ENCODE results near the gene TMEM108. TPM values are rescaled to one million over a fixed set of nuclear protein-coding genes. Genes with fewer than 3 reads are reported as not detected.

Gene TMEM108
- total and polyA plus RNA-seq, 3 donors from 2014 or later = 13.9 to 44.3 (median 16.1) TPM

DNA sequence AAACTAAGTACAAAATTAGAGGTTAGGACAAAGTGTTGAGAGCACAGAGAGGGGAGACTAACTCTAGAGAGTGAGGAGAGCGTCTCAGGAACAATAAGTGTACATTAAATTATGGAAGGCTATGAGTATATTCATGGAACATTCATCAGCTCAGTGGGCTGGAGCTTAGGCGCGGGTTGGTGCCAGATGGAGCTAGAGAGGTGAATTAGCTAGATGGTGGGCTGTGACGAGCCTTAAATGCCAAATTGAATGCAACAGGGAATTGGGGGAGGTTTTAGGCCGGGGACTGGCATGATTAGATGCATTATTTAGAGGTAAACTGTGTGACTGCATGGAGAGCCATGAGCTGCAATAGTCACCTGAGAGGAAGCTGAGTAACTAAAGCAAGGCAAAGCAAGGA lies 97.1 kb downstream of the TMEM108 start:
- H3K4me1 ChIP-seq = no peaks in the 10 kb centered on the region
- no peak overlapping the region for H3K27ac ChIP-seq
- H3K4me3 ChIP-seq = no peak overlapping the region
- H3K27me3 ChIP-seq = no peaks in the 10 kb centered on the region
- DNase-seq = no peak
- intact Hi-C loops (cut with DNase I; ENCODE audit: low total_unique reads) = no loop called here
- WGBS, 2 donors = 80 to 82% methylated on average over 5 of the region's 5 CpGs
- no peaks in the 10 kb centered on the region for H3K36me3 ChIP-seq (ENCODE audit: low read depth, missing control alignments)
- H3K9me3 ChIP-seq = no peaks in the 10 kb centered on the region
- TF ChIP-seq, protein P1, sequence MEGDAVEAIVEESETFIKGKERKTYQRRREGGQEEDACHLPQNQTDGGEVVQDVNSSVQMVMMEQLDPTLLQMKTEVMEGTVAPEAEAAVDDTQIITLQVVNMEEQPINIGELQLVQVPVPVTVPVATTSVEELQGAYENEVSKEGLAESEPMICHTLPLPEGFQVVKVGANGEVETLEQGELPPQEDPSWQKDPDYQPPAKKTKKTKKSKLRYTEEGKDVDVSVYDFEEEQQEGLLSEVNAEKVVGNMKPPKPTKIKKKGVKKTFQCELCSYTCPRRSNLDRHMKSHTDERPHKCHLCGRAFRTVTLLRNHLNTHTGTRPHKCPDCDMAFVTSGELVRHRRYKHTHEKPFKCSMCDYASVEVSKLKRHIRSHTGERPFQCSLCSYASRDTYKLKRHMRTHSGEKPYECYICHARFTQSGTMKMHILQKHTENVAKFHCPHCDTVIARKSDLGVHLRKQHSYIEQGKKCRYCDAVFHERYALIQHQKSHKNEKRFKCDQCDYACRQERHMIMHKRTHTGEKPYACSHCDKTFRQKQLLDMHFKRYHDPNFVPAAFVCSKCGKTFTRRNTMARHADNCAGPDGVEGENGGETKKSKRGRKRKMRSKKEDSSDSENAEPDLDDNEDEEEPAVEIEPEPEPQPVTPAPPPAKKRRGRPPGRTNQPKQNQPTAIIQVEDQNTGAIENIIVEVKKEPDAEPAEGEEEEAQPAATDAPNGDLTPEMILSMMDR (IDR thresholded peaks at IDR 0.05) = no peak
- no peak for TF ChIP-seq POLR2A (IDR thresholded peaks at IDR 0.05)

- Histone ChIP-seq H3K27me3 (no peaks in the 10 kb centered on the region), H3K4me1 (no peaks in the 10 kb centered on the region), H3K9me3 (no peaks in the 10 kb centered on the region), H3K36me3 (ENCODE audit: low read depth, missing control alignments) (no peaks in the 10 kb centered on the region), H3K4me3 (no peak overlapping the region), H3K27ac (no peak overlapping the region)
- intact Hi-C loops (cut with DNase I; ENCODE audit: low total_unique reads) = no loop called here
- WGBS, 2 donors = 96% methylated on average over 2 of the region's 2 CpGs
- DNase-seq = no peak
- TF ChIP-seq, protein P1 (IDR thresholded peaks at IDR 0.05) = no peak
- TF ChIP-seq POLR2A (IDR thresholded peaks at IDR 0.05) = no peak
Observed at GRCh38 chr3:133136114-133137041, 98.2 kb downstream of the TMEM108 start.

DNA sequence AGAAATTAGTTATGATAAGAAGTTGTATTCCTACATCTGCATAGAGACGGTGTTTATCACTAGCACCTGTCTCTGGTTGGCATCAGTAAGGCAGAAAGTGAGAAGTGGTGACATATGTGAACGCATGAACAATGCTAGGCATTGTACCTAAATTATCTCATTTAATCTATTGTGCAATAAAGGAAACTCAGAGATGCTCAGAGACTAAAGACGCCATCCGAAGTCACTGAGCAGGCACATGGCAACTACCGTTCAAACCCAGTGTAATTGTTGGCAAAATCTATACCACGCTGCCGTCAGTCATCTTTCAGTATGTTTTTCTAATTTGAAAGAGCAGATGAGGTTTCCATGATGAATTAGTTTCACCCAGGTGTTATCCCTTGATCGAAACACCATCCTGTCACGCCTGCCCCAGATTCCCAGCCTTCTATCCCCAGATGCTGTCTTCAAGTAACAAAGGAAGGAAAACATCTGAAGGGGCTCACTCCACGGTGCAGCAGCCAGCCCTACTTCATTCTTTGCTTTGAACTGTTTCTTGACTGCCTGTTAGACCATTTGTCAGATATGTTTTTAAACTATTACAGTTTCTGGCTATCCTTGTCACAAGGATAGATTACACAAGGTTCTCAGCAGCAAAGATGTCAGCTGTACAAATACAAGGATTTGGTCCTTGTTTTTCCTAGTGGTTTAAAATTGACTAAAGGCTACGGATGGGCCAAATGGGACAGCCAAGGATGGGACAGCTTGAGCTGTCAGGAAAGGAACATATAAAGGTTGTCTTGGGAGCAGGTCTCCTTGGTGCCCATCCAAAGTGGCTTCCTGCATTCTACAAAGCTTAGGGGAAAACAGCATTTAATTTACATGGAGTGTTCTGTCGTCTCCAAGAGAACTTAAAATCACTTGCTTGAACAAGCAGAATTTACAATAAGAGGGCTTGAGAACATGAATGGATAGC lies 99.1 kb downstream of the TMEM108 start:
- TF ChIP-seq, protein P1 (IDR thresholded peaks at IDR 0.05) = no peak
- TF ChIP-seq POLR2A (IDR thresholded peaks at IDR 0.05) = no peak
- Histone ChIP-seq H3K36me3 (ENCODE audit: low read depth, missing control alignments) (no peaks in the 10 kb centered on the region), H3K4me1 (no peaks in the 10 kb centered on the region), H3K27me3 (no peaks in the 10 kb centered on the region), H3K9me3 (no peaks in the 10 kb centered on the region), H3K4me3 (no peak overlapping the region), H3K27ac (no peak overlapping the region)
- 81 to 88% methylated on average over 12 of the region's 12 CpGs for WGBS, 2 donors
- DNase-seq = no peak
- intact Hi-C loops (cut with DNase I; ENCODE audit: low total_unique reads) = no loop called here

DNA sequence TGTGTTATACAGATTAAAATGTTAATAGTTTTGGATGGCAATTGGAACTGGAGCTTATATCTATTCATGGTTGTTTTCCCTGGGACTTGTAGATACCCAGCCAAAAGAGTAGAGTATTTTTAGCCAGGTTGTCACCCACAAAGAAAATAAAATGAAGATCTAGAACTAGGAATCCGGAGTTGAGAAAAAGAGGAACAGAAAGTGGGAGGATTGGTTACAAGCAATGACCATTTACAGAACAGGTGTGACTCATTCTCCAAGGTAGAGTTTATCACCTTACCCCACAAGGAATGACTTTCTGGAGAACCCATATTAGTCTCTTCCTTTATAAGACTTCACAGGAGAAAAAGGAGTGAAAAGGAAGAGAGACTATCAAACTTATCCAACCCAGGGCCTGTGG lies 99.8 kb downstream of the TMEM108 start:
- Histone ChIP-seq H3K4me3 (no peak overlapping the region), H3K9me3 (no peaks in the 10 kb centered on the region), H3K27ac (no peak overlapping the region), H3K36me3 (ENCODE audit: low read depth, missing control alignments) (no peaks in the 10 kb centered on the region), H3K27me3 (no peaks in the 10 kb centered on the region), H3K4me1 (no peaks in the 10 kb centered on the region)
- 86 to 91% methylated on average over 1 of the region's 1 CpG for WGBS, 2 donors
- intact Hi-C loops (cut with DNase I; ENCODE audit: low total_unique reads) = no loop called here
- no peak for DNase-seq
- no peak for TF ChIP-seq POLR2A (IDR thresholded peaks at IDR 0.05)
- TF ChIP-seq, protein P1 (IDR thresholded peaks at IDR 0.05) = no peak
